ENCODE results near the gene CCNF. TPM values are rescaled to one million over a fixed set of nuclear protein-coding genes. Genes with fewer than 3 reads are reported as not detected.

The CCNF gene
- polyA plus RNA-seq, 2 of the 4 experiments (the other 2 are of a cell fraction), result 6.5 to 14.4 TPM

DNA sequence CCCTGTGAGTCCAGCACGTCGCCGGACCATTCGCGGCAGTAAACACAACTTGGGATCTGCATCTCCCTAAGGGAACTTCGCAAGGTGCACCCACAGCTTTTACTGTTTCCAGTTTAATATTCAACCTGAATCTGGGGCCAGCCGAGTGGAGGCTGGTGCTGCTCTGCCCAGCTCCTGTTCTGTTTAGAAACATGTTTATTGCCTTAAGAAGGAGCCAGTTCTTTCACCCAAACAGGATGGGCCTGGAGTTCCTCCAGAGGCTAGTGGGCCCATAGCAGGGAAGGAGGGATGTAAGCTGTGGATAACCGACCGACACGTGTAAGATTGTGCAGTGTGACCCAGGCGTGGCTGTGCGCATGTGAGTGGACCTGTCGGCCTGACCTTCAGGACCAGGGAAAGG, 63.0 kb downstream of the CCNF start:
- no peak for TF ChIP-seq POLR2AphosphoS2 (conservative IDR thresholded peaks at IDR 0.05; ENCODE audit: low read length)
- ChIA-PET POLR2A (no interaction called here), CTCF (interaction anchor here (1.6 to 13.5 kb wide), 2 partner anchors 8 to 152 kb away, joined by 4 to 98 read pairs; partner anchors contain the start of gene ABCA3)
- no peak overlapping the region for H3K27ac ChIP-seq
- peaks cover 4% of the 10 kb centered on the region for H3K4me1 ChIP-seq
- DNase-seq (ENCODE audit: low read depth in 1 of 2, low spot score in 1 of 2), result no peak
- no peak for ATAC-seq
- H3K4me3 ChIP-seq, result no peak overlapping the region
- no peak overlapping the region for H3K4me2 ChIP-seq
- no peak for FAIRE-seq
- H3K9me3 ChIP-seq, result no peaks in the 10 kb centered on the region
- WGBS (ENCODE audit: missing lambda C conversion rate), result 87% methylated on average over 13 of the region's 13 CpGs

DNA sequence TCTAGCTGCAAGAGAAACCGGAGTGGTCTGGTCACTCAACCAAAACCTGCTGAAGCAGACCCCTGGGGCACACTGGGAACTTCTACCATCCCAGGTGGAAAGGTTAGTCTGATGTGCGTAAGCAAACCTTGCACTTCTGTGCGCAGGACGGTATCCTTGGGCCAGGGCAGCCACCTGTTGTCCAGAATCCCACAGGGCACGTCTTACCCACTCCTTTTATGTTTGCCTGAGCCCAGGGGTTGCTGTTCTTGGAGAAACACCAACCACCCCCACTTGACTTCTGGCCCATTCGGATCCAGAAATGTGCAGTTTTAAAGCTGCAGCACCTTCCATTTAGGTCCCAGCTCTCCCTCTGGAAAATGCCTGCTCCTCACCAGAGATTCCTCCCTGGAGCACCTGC, 64.4 kb downstream of the CCNF start:
- POLR2A ChIA-PET, result no interaction called here
- TF ChIP-seq TFCP2L1 (CRISPR knock-in tag; IDR thresholded peaks at IDR 0.05) (no peak), RCOR1 (IDR thresholded peaks at IDR 0.05; ENCODE audit: low read depth, low read length) (no peak), RARB (CRISPR knock-in tag; IDR thresholded peaks at IDR 0.05) (no peak), ZSCAN20 (CRISPR knock-in tag; IDR thresholded peaks at IDR 0.05) (no peak), MAZ (IDR thresholded peaks at IDR 0.05; ENCODE audit: borderline replicate concordance, low read depth, low read length) (no peak), CBX8 (IDR thresholded peaks at IDR 0.05) (no peak), PHF8 (IDR thresholded peaks at IDR 0.05; ENCODE audit: borderline replicate concordance, low read depth) (no peak), SMC3 (IDR thresholded peaks at IDR 0.05) (no peak), POLR2A (IDR thresholded peaks at IDR 0.05; ENCODE audit: low read length) (no peak), HOXB13 (CRISPR knock-in tag; IDR thresholded peaks at IDR 0.05; ENCODE audit: low read depth) (no peak), EP300 (IDR thresholded peaks at IDR 0.05) (no peak), POLR2AphosphoS2 (conservative IDR thresholded peaks at IDR 0.05; ENCODE audit: low read length) (no peak)
- TF ChIP-seq, protein P1, sequence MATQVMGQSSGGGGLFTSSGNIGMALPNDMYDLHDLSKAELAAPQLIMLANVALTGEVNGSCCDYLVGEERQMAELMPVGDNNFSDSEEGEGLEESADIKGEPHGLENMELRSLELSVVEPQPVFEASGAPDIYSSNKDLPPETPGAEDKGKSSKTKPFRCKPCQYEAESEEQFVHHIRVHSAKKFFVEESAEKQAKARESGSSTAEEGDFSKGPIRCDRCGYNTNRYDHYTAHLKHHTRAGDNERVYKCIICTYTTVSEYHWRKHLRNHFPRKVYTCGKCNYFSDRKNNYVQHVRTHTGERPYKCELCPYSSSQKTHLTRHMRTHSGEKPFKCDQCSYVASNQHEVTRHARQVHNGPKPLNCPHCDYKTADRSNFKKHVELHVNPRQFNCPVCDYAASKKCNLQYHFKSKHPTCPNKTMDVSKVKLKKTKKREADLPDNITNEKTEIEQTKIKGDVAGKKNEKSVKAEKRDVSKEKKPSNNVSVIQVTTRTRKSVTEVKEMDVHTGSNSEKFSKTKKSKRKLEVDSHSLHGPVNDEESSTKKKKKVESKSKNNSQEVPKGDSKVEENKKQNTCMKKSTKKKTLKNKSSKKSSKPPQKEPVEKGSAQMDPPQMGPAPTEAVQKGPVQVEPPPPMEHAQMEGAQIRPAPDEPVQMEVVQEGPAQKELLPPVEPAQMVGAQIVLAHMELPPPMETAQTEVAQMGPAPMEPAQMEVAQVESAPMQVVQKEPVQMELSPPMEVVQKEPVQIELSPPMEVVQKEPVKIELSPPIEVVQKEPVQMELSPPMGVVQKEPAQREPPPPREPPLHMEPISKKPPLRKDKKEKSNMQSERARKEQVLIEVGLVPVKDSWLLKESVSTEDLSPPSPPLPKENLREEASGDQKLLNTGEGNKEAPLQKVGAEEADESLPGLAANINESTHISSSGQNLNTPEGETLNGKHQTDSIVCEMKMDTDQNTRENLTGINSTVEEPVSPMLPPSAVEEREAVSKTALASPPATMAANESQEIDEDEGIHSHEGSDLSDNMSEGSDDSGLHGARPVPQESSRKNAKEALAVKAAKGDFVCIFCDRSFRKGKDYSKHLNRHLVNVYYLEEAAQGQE (IDR thresholded peaks at IDR 0.05), result no peak
- TF ChIP-seq, protein P2, sequence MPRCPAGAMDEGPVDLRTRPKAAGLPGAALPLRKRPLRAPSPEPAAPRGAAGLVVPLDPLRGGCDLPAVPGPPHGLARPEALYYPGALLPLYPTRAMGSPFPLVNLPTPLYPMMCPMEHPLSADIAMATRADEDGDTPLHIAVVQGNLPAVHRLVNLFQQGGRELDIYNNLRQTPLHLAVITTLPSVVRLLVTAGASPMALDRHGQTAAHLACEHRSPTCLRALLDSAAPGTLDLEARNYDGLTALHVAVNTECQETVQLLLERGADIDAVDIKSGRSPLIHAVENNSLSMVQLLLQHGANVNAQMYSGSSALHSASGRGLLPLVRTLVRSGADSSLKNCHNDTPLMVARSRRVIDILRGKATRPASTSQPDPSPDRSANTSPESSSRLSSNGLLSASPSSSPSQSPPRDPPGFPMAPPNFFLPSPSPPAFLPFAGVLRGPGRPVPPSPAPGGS (IDR thresholded peaks at IDR 0.05), result no peak
- TF ChIP-seq, protein P3, sequence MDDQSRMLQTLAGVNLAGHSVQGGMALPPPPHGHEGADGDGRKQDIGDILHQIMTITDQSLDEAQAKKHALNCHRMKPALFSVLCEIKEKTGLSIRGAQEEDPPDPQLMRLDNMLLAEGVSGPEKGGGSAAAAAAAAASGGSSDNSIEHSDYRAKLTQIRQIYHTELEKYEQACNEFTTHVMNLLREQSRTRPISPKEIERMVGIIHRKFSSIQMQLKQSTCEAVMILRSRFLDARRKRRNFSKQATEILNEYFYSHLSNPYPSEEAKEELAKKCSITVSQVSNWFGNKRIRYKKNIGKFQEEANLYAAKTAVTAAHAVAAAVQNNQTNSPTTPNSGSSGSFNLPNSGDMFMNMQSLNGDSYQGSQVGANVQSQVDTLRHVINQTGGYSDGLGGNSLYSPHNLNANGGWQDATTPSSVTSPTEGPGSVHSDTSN (IDR thresholded peaks at IDR 0.05), result no peak
- H3K27ac ChIP-seq, result no peak overlapping the region
- no peak overlapping the region for H3K4me2 ChIP-seq
- CTCF ChIA-PET, result interaction anchor here (0.7 to 13.5 kb wide), 2 partner anchors 7 to 21 kb away, joined by 3 to 98 read pairs; no protein-coding TSS in a partner anchor
- ATAC-seq (no peak), DNase-seq (ENCODE audit: low read depth in 1 of 2, low spot score in 1 of 2) (no peak), FAIRE-seq (no peak)
- peaks cover 11% of the 10 kb centered on the region for H3K4me1 ChIP-seq
- H3K9me3 ChIP-seq, result no peaks in the 10 kb centered on the region
- no peak overlapping the region for H3K4me3 ChIP-seq
- WGBS (ENCODE audit: missing lambda C conversion rate), result 82% methylated on average over 6 of the region's 6 CpGs

DNA sequence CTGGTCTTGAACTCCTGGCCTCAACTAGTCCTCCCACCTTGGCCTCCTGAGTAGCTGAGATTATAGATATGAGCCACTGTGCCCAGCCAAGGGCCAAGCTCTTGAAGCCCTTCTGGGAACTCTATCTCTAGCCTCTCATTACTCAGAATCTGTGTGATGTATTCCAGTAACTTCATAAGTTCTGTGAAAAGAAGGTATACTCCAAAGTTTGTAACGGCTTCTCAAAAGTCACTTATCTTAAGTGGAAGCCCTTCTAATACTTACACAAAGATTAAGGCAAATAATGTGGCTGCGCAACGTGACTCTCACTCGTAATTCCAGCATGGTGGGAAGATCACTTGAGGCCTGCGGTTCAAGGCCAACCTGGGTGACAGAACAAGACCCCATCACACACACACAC, 65.4 kb downstream of the CCNF start:
- no peak for DNase-seq (ENCODE audit: low read depth in 1 of 2, low spot score in 1 of 2)
- H3K4me1 ChIP-seq, result peaks cover 11% of the 10 kb centered on the region
- POLR2A ChIA-PET, result no interaction called here
- H3K9me3 ChIP-seq, result no peaks in the 10 kb centered on the region
- H3K27ac ChIP-seq, result no peak overlapping the region
- no peak overlapping the region for H3K4me3 ChIP-seq
- no peak for FAIRE-seq
- TF ChIP-seq RNF2 (IDR thresholded peaks at IDR 0.05; ENCODE audit: borderline replicate concordance, low read depth) (no peak), HOXB13 (CRISPR knock-in tag; IDR thresholded peaks at IDR 0.05; ENCODE audit: low read depth) (no peak), HOXA7 (CRISPR knock-in tag; IDR thresholded peaks at IDR 0.05) (no peak), RFX5 (IDR thresholded peaks at IDR 0.05) (no peak), HOXB5 (CRISPR knock-in tag; IDR thresholded peaks at IDR 0.05) (no peak)
- no peak overlapping the region for H3K4me2 ChIP-seq
- 95% methylated on average over 5 of the region's 5 CpGs for WGBS (ENCODE audit: missing lambda C conversion rate)
- ATAC-seq, result no peak
- CTCF ChIA-PET, result interaction anchor here (1.1 to 1.8 kb wide), 2 partner anchors 44 to 244 kb away, joined by 3 to 4 read pairs; partner anchors contain the start of gene ECI1
